Measurements from ENCODE around the gene EDA. TPM values are rescaled to one million over a fixed set of nuclear protein-coding genes. Genes with fewer than 3 reads are reported as not detected.
"Not testable (repeated sequence)": the region's sequence is repeated elsewhere in the genome, so short reads cannot be mapped to it uniquely, and the experiment has no call there.

Gene EDA
- total RNA-seq, 1 donor from 2014 or later = 2.5 TPM

- no peak for TF ChIP-seq CTCF (IDR thresholded peaks at IDR 0.05; ENCODE audit: insufficient read depth, low read length, poor library complexity, severe bottlenecking)
- no peak for DNase-seq (ENCODE audit: low read depth)
- no peaks in the 10 kb centered on the region for H3K36me3 ChIP-seq (ENCODE audit: control insufficient read depth, insufficient read depth, low read length)
- H3K27me3 ChIP-seq (ENCODE audit: control insufficient read depth, insufficient read depth, low read length) = no peaks in the 10 kb centered on the region
- no peak overlapping the region for H3K4me3 ChIP-seq (ENCODE audit: low read depth, low read length)
Measured at GRCh38 chrX:69991685-69992084, 375.8 kb downstream of the EDA start.

- no peak overlapping the region for H3K4me3 ChIP-seq (ENCODE audit: low read depth, low read length)
- no peaks in the 10 kb centered on the region for H3K36me3 ChIP-seq (ENCODE audit: control insufficient read depth, insufficient read depth, low read length)
- DNase-seq (ENCODE audit: low read depth) = no peak
- no peaks in the 10 kb centered on the region for H3K27me3 ChIP-seq (ENCODE audit: control insufficient read depth, insufficient read depth, low read length)
- TF ChIP-seq CTCF (IDR thresholded peaks at IDR 0.05; ENCODE audit: insufficient read depth, low read length, poor library complexity, severe bottlenecking) = no peak
Measured at GRCh38 chrX:69993494-69993893, 377.6 kb downstream of the EDA start.

DNA sequence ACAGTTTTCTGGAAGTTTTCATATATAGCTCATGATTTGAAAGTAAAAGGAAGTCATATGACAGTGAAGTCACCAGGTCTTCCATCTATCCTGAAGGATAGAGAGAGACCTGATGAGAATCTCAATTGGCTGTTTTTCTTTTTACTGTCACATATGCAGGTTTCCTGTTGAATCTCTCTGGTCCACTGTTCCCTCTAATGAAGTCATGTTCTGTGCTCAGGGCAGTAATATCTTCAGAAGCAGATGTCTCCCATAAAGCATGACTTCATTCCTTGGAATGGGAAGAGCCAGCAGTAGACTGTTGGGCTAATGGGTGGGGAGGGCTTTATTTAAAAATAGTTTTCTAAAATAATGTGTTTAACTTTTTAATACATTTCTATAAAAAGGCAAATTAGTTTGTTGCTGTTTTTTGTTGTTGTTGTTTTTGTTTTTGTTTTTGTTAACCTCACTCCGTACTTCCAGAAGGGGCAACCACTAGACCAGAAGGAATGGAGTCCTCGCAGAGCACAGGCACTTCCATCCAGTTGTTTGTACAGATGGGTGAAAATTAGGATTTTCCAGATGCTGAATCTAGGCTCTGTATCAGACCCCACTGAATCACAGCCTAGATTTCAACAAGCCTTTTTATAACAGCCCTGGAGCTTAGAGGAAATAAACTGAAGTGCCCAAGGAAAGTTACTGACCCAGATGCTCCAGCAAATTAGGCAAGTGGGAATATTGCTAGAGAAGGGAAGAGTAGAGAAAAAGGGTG is 379.6 kb downstream of the EDA start:
- H3K36me3 ChIP-seq (ENCODE audit: control insufficient read depth, insufficient read depth, low read length) = no peaks in the 10 kb centered on the region
- H3K4me3 ChIP-seq (ENCODE audit: low read depth, low read length) = no peak overlapping the region
- no peak for TF ChIP-seq CTCF (IDR thresholded peaks at IDR 0.05; ENCODE audit: insufficient read depth, low read length, poor library complexity, severe bottlenecking)
- DNase-seq (ENCODE audit: low read depth) = no peak
- no peaks in the 10 kb centered on the region for H3K27me3 ChIP-seq (ENCODE audit: control insufficient read depth, insufficient read depth, low read length)

DNA sequence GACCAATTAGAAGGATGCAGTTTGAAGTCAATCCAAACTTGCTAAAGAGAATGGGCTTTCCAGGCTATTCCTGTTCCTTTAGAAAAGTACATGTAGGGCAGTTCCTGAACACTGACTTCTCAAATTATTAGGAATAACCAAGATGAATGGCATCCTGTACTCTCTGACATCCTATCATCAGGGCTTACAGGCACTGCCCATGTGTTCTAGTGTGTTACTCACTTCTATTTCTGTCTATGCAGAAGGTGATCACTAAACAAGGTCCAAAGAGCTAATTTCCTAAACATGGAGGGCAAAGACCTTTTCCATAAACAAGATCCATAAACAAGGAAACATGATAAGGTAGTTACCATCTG is 380.2 kb downstream of the EDA start:
- Histone ChIP-seq H3K36me3 (ENCODE audit: control insufficient read depth, insufficient read depth, low read length) (no peaks in the 10 kb centered on the region), H3K4me3 (ENCODE audit: low read depth, low read length) (no peak overlapping the region), H3K27me3 (ENCODE audit: control insufficient read depth, insufficient read depth, low read length) (no peaks in the 10 kb centered on the region)
- TF ChIP-seq CTCF (IDR thresholded peaks at IDR 0.05; ENCODE audit: insufficient read depth, low read length, poor library complexity, severe bottlenecking) = no peak
- no peak for DNase-seq (ENCODE audit: low read depth)

DNA sequence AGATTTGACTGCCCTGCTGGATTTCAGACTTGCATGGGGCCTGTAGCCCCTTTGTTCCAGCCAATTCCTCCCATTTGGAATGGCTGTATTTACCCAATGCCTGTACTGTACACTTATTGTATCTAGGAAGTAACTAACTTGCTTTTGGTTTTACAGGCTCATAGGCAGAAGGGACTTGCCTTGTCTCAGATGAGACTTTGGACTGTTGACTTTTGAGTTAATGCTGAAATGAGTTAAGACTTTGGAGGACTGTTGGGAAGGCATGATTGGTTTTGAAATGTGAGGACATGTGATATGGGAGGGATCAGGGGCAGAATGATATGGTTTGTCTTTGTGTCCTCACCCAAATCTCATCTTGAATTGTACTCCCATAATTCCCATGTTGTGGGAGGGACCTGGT is 382.4 kb downstream of the EDA start:
- not testable (repeated sequence) for H3K36me3 ChIP-seq (ENCODE audit: control insufficient read depth, insufficient read depth, low read length); H3K27me3 ChIP-seq (ENCODE audit: control insufficient read depth, insufficient read depth, low read length); DNase-seq (ENCODE audit: low read depth); H3K4me3 ChIP-seq (ENCODE audit: low read depth, low read length)

DNA sequence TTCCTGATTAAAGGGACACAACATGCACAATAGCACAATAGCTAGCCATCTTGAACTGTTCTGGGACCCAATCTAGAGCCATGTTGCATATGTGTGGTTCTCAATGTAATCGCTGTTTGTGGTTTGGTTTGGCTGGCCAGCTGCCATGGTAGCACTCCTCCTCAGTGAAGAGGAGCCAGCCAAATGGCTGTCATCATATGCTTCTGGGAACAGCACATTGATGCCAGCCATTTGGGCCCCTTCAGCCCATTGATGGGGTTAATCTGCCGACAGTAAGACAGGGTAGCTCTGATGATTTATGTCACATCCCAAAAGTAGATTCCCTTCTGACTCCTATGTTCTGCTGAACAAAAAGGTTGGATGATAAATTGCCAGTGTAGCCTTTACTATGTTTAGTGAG is 385.4 kb downstream of the EDA start:
- TF ChIP-seq CTCF (IDR thresholded peaks at IDR 0.05; ENCODE audit: insufficient read depth, low read length, poor library complexity, severe bottlenecking) = no peak
- no peak for DNase-seq (ENCODE audit: low read depth)
- H3K4me3 ChIP-seq (ENCODE audit: low read depth, low read length) = no peak overlapping the region
- no peaks in the 10 kb centered on the region for H3K36me3 ChIP-seq (ENCODE audit: control insufficient read depth, insufficient read depth, low read length)
- no peaks in the 10 kb centered on the region for H3K27me3 ChIP-seq (ENCODE audit: control insufficient read depth, insufficient read depth, low read length)
